Activated CD4-positive, alpha-beta memory T cell treated with anti-CD3 and anti-CD28 coated beads, Interleukin-2, amount 10 ng/mL, durations not matched to agents 7 days and 5 days (primary cell): Measurements from ENCODE around the gene TNRC6B. TPM values are rescaled to one million over a fixed set of nuclear protein-coding genes. Genes with fewer than 3 reads are reported as not detected.
A peak's percentile ranks its signal among the peaks of the same experiment; 100 is the strongest.

Experiments used
- CTCF ChIA-PET: fragments of 350-600 bp; sonication (Branson Sonifier 250); formaldehyde crosslinking; loops from one replicate; lab custom pipeline; 2021; ENCODE audit warnings: antibody characterized with exemption, inconsistent platforms; lab: Charles Lee
- POLR2A ChIA-PET: fragments of 350-600 bp; sonication (Branson Sonifier 250); formaldehyde crosslinking; loops from one replicate; lab custom pipeline; 2021; ENCODE audit warnings: antibody characterized with exemption; lab: Charles Lee
- DNase-seq: peaks from one replicate; pipeline ENCODE4 v3.0.0-alpha.2; 2020
- H3K27ac Mint-ChIP-seq: one replicate; pipeline ENCODE4 v1.8.0; 2021; ENCODE audit warnings: mild to moderate bottlenecking, mixed read lengths
- H3K27me3 Mint-ChIP-seq: one replicate; pipeline ENCODE4 v1.8.0; 2021; ENCODE audit warnings: mixed read lengths
- H3K36me3 Mint-ChIP-seq: one replicate; pipeline ENCODE4 v1.8.0; 2021; ENCODE audit warnings: low read depth, mixed read lengths
- H3K4me1 Mint-ChIP-seq: one replicate; pipeline ENCODE4 v1.8.0; 2021; ENCODE audit warnings: mixed read lengths
- H3K4me3 Mint-ChIP-seq: one replicate; pipeline ENCODE4 v1.8.0; 2021; ENCODE audit warnings: mild to moderate bottlenecking, mixed read lengths
- H3K9me3 Mint-ChIP-seq: one replicate; pipeline ENCODE4 v1.8.0; 2021; ENCODE audit warnings: mixed read lengths
- total RNA-seq, 2 experiments: library from RNA; stranded (reverse); gene quantifications; one replicate each; pipeline ENCODE4 v1.2.3, GENCODE V29; 2021

The TNRC6B gene
- total RNA-seq, 2 experiments from 2014 or later = 51.0 to 55.0 TPM

DNA sequence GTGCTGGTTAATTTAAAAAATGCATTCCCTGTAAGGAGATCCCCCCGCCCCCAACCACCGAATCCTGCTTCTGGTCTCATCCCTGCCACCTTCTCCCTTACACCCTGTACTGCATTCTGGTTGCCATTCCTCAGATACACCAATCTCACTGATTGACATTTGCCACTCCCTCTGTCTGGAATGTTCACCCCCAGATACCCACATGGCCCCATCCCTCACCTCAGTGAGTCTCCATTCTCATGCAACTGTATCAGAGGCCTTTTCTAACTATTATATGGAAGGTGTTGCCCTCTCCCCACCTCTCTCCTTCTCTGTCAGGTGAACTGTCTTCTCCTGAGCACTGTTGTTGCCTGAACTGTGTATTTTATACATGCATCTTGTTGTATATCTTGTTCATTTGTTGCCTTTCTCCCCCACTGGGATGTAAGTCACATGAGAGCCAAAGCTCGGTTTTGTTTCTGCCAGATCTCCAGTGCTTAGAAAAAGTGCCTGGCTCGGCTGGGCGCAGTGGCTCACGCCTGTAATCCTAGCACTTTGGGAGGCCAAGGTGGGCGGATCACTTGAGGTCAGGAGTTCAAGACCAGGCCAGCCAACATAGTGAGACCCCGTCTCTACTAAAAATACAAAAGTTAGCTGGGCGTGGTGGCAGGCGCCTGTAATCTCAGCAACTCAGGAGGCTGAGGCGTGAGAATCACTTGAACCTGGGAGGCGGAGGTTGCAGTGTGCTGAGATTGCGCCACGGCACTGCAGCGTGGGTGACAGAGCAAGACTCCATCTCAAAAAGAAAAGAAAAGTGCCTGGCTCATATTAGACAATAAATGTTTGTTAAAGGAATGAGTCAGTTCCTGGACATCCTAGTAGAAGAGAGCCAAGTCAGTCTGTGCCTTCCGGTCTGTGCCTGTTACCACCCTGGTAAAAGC is 61.0 kb downstream of the TNRC6B start:
- H3K27me3 Mint-ChIP-seq = no peaks in the 10 kb centered on the region
- peak overlapping the region; percentile 29 for H3K27ac Mint-ChIP-seq
- no peaks in the 10 kb centered on the region for H3K9me3 Mint-ChIP-seq
- H3K4me3 Mint-ChIP-seq = peak overlapping the region; percentile 7
- H3K36me3 Mint-ChIP-seq = peaks cover 18% of the 10 kb centered on the region
- DNase-seq = peak; percentile 42
- POLR2A ChIA-PET = interaction anchor here (1.7 to 3.2 kb wide), 2 partner anchors 19 to 60 kb away, joined by 4 to 21 read pairs; partner anchors contain the start of gene TNRC6B
- CTCF ChIA-PET = interaction anchor here (0.6 to 1.0 kb wide), 2 partner anchors 112 to 205 kb away, joined by 3 read pairs; no protein-coding TSS in a partner anchor
- H3K4me1 Mint-ChIP-seq = peaks cover 65% of the 10 kb centered on the region

DNA sequence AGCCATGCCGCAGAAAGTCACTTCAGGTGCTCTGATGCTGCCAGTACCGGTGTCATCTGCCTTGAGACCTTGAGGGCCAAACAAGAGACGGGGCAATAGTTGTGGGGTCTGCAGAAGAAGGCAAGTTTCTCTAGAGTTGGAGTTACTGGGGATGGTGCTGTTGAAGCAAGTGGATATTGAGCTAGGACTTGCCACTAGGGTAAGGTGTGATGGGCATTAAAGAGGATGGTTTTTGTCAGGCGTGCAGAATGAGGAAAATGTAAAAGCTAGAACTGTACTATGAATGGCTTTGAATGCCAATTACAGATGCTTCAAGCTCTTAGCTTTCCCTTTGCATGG is 61.6 kb downstream of the TNRC6B start:
- H3K9me3 Mint-ChIP-seq = no peaks in the 10 kb centered on the region
- peaks cover 21% of the 10 kb centered on the region for H3K36me3 Mint-ChIP-seq
- POLR2A ChIA-PET = interaction anchor here (1.7 to 3.2 kb wide), 2 partner anchors 19 to 61 kb away, joined by 4 to 21 read pairs; partner anchors contain the start of gene TNRC6B
- DNase-seq = no peak
- CTCF ChIA-PET = interaction anchor here (0.6 to 1.1 kb wide), 2 partner anchors 62 to 204 kb away, joined by 3 read pairs; partner anchors contain the start of gene TNRC6B
- peaks cover 71% of the 10 kb centered on the region for H3K4me1 Mint-ChIP-seq
- no peak overlapping the region for H3K4me3 Mint-ChIP-seq
- H3K27ac Mint-ChIP-seq = peak overlapping the region; percentile 29
- H3K27me3 Mint-ChIP-seq = no peaks in the 10 kb centered on the region

DNA sequence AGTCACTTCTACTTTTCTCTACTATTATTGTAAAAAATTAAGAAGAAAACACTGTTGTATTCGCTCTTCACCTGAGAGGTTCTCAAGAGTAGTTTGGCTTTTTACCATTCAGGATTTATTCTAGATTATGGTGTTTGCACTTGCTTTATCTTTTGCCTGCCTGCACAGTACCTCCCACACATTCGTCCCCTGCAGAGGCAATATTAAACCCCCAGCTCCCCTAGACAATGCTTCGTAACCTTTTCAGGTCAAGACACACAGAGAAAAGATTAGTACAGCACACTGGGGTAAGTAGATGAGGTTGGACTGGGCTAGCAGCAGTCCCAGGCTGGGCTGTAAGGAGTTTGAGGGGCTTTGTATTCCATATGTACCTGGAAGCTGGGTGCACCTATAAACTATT is 62.4 kb downstream of the TNRC6B start:
- peaks cover 25% of the 10 kb centered on the region for H3K36me3 Mint-ChIP-seq
- no peaks in the 10 kb centered on the region for H3K27me3 Mint-ChIP-seq
- POLR2A ChIA-PET = interaction anchor here (1.5 to 3.2 kb wide), 4 partner anchors 9 to 196 kb away, joined by 5 to 21 read pairs (median 10); partner anchors contain the start of gene TNRC6B
- H3K9me3 Mint-ChIP-seq = no peaks in the 10 kb centered on the region
- CTCF ChIA-PET = interaction anchor here (1.1 kb wide), 1 partner anchor 63 kb away, joined by 3 read pairs; the partner anchor contains the start of gene TNRC6B
- H3K4me1 Mint-ChIP-seq = peaks cover 77% of the 10 kb centered on the region
- no peak overlapping the region for H3K4me3 Mint-ChIP-seq
- peak overlapping the region; percentile 68 for H3K27ac Mint-ChIP-seq
- no peak for DNase-seq

DNA sequence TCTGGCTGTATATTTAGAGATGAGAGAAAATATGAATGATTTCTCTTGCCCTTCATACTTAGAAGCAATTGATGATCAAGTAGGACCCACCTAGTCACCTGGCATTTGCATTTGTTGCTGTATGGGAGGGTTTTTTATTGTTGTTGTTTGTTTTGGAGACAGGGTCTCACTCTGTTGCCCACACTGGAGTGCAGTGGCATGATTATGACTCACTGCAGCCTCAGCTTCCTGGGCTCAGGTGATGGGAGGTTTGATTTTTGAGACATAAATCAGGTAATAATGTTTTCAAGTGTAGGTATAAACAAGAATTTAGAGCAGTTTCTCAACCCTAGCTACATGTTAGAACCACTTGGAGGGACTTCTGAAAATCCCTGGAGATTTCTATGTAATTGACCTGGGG is 63.0 kb downstream of the TNRC6B start:
- Mint-ChIP-seq H3K4me1 (peaks cover 79% of the 10 kb centered on the region), H3K4me3 (no peak overlapping the region), H3K27ac (peak overlapping the region; percentile 68), H3K27me3 (no peaks in the 10 kb centered on the region), H3K36me3 (peaks cover 28% of the 10 kb centered on the region), H3K9me3 (no peaks in the 10 kb centered on the region)
- no peak for DNase-seq
- ChIA-PET POLR2A (interaction anchor here (1.2 to 3.2 kb wide), 8 partner anchors 9 to 198 kb away, joined by 3 to 21 read pairs (median 5); partner anchors contain the start of gene TNRC6B), CTCF (interaction anchor here (1.2 to 1.9 kb wide), 3 partner anchors 8 to 107 kb away, joined by 3 to 8 read pairs (median 4); partner anchors contain the start of gene ADSL)

DNA sequence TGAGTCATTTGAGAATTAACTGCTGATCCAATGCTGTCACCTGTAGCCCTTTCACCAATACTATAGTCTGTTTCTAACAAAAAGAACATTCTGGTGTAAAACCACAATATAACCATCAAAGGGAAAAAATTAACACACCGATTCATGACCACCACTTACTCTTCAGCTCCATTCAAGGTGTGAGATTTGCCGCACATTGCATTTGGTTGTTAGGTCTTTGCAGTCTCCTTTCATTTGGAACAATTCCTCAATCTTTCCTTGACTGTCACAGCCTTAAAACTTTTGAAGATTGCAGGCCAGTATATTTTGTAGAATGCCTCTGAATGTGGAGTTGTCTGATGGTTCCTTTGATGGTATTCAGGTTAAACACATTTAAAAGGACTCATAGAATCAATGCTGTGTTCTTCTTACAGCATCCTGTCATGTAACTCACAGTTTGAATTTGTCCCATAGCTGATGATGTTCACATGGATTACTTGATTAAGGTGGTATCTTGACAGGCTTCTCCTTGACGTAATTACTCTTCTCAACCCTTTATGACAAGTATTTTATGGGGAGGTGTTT is 63.6 kb downstream of the TNRC6B start:
- ChIA-PET POLR2A (interaction anchor here (1.1 to 3.2 kb wide), 11 partner anchors 8 to 198 kb away, joined by 3 to 21 read pairs (median 5); partner anchors contain the start of genes ADSL and TNRC6B), CTCF (interaction anchor here (1.2 to 1.9 kb wide), 3 partner anchors 9 to 106 kb away, joined by 3 to 8 read pairs (median 4); partner anchors contain the start of gene ADSL)
- Mint-ChIP-seq H3K9me3 (no peaks in the 10 kb centered on the region), H3K27me3 (no peaks in the 10 kb centered on the region), H3K36me3 (peaks cover 28% of the 10 kb centered on the region), H3K4me3 (peak overlapping the region; percentile 24), H3K27ac (peak overlapping the region; percentile 68), H3K4me1 (peaks cover 78% of the 10 kb centered on the region)
- no peak for DNase-seq

DNA sequence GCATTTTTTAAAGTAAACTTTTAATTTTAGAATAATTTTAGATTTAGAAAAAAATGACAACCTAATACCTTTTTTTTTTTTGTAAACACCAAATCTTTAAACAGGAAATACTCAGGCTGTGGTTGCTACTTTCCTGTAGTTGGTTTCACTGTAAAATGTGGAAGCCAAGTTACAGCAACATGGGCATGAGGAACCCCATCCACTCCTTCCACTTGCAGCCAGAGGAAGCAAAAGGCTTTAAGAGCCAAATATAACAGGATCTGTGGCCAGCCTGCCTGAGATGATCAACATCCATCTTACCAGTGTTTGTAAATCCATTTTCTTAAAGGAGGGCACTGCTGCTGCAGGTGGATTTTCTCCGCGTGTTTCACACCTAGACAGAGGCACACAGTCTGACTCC is 66.2 kb downstream of the TNRC6B start:
- Mint-ChIP-seq H3K4me1 (peaks cover 75% of the 10 kb centered on the region), H3K4me3 (peak overlapping the region; percentile 34), H3K27ac (peak overlapping the region; percentile 40), H3K36me3 (peaks cover 32% of the 10 kb centered on the region), H3K27me3 (no peaks in the 10 kb centered on the region), H3K9me3 (no peaks in the 10 kb centered on the region)
- POLR2A ChIA-PET = interaction anchor here (1.0 to 2.3 kb wide), 8 partner anchors 14 to 200 kb away, joined by 3 to 7 read pairs (median 4); partner anchors contain the start of gene TNRC6B
- CTCF ChIA-PET = interaction anchor here (1.0 to 1.7 kb wide), 2 partner anchors 14 to 104 kb away, joined by 4 to 7 read pairs; no protein-coding TSS in a partner anchor
- DNase-seq = peak; percentile 35

DNA sequence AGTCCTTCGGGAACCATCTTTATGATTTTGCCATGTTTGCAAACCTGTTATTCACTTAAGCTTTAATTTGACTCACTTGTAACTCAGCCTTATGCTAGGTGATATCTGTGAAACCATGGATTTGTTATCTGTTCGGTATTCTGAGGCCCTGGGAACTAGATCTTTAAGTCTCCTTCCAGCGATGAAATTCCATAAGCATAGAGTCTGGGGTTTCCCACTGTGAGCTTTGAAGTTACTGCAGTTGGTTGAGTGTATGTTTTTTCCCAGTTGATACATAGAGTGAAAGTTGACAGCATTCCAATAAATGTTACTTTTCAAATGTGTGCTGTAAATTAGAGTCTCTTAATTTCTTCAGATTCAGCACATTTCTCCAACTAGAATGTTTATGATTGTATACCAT is 66.9 kb downstream of the TNRC6B start:
- no peak overlapping the region for H3K27ac Mint-ChIP-seq
- H3K4me1 Mint-ChIP-seq = peaks cover 75% of the 10 kb centered on the region
- ChIA-PET POLR2A (interaction anchor here (1.9 to 2.3 kb wide), 2 partner anchors 13 to 29 kb away, joined by 4 to 7 read pairs; no protein-coding TSS in a partner anchor), CTCF (interaction anchor here (0.7 kb wide), 1 partner anchor 190 kb away, joined by 3 read pairs; no protein-coding TSS in a partner anchor)
- DNase-seq = no peak
- no peaks in the 10 kb centered on the region for H3K27me3 Mint-ChIP-seq
- H3K4me3 Mint-ChIP-seq = no peak overlapping the region
- H3K36me3 Mint-ChIP-seq = peaks cover 34% of the 10 kb centered on the region
- no peaks in the 10 kb centered on the region for H3K9me3 Mint-ChIP-seq

DNA sequence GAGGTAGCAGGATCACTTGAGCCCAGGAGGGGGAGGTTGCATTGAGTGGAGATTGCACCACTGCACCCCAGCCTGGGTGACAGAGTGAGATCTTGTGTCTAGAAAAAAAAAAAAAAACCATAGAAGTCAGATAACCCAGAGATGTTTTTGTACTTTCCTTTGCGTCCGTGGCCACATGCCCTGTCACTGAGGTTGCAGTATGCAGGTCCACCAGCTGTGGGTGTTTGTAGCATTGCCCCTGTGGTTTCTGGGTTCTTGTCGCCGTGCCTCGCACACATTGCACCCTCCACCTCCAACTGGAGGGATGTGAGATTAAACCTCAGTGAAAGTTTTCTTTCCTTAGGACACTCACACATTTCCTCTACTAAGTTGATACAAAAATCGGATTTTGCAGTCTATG is 70.3 kb downstream of the TNRC6B start:
- Mint-ChIP-seq H3K36me3 (peaks cover 43% of the 10 kb centered on the region), H3K4me3 (no peak overlapping the region), H3K27ac (peak overlapping the region; percentile 48), H3K4me1 (peaks cover 64% of the 10 kb centered on the region), H3K9me3 (no peaks in the 10 kb centered on the region), H3K27me3 (no peaks in the 10 kb centered on the region)
- ChIA-PET POLR2A (interaction anchor here (1.0 to 2.3 kb wide), 3 partner anchors 70 to 204 kb away, joined by 4 to 11 read pairs (median 5); partner anchors contain the start of genes ADSL and TNRC6B), CTCF (interaction anchor here (0.5 kb wide), 1 partner anchor 40 kb away, joined by 3 read pairs; no protein-coding TSS in a partner anchor)
- DNase-seq = peak; percentile 74

DNA sequence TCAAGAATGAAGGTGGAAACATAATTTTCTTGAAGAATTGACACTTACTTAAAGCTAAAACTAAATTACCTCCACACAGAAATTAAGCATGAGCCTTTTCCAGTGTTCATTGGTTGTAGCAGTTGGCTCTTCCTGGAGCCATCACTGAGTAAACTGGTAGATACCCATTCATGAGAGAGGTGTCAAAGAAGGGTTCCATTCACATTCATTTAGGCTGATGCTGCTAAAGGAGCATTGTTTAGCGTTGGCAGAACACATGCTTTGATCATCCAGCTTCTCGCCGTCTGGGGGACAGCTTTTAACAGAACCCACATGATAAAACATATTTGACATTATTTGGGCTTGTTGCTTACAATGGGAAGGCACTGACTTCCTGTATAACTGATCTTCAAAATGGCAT is 71.6 kb downstream of the TNRC6B start:
- no peak for DNase-seq
- peaks cover 48% of the 10 kb centered on the region for H3K36me3 Mint-ChIP-seq
- no peaks in the 10 kb centered on the region for H3K9me3 Mint-ChIP-seq
- H3K27ac Mint-ChIP-seq = no peak overlapping the region
- ChIA-PET POLR2A (interaction anchor here (0.5 to 2.3 kb wide), 6 partner anchors 8 to 205 kb away, joined by 3 to 11 read pairs (median 5); partner anchors contain the start of gene ADSL), CTCF (no interaction called here)
- peaks cover 54% of the 10 kb centered on the region for H3K4me1 Mint-ChIP-seq
- H3K4me3 Mint-ChIP-seq = no peak overlapping the region
- no peaks in the 10 kb centered on the region for H3K27me3 Mint-ChIP-seq

DNA sequence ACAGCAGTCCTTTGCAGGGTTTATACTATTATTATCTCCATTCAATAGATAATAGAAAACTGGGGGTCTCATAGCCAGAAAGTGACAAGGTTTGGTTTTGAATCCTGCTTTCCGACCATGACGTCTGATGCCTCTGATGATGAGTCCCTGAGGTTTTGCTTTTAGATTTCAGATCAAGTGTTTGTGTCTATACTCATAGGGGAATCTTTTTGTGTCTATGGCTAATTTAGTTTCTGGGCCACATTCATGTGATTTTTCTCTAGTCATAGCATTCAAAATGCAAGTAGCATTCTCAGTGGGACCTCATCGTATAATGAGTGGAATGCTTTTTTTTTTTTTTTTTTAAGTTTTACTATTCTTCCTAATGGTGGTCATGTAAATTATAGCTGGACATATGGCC is 72.9 kb downstream of the TNRC6B start:
- Mint-ChIP-seq H3K27me3 (no peaks in the 10 kb centered on the region), H3K27ac (no peak overlapping the region), H3K9me3 (no peaks in the 10 kb centered on the region), H3K4me1 (peaks cover 46% of the 10 kb centered on the region), H3K36me3 (peaks cover 46% of the 10 kb centered on the region), H3K4me3 (no peak overlapping the region)
- DNase-seq = no peak
- ChIA-PET POLR2A (no interaction called here), CTCF (interaction anchor here (1.5 kb wide), 1 partner anchor 35 kb away, joined by 5 read pairs; no protein-coding TSS in a partner anchor)

DNA sequence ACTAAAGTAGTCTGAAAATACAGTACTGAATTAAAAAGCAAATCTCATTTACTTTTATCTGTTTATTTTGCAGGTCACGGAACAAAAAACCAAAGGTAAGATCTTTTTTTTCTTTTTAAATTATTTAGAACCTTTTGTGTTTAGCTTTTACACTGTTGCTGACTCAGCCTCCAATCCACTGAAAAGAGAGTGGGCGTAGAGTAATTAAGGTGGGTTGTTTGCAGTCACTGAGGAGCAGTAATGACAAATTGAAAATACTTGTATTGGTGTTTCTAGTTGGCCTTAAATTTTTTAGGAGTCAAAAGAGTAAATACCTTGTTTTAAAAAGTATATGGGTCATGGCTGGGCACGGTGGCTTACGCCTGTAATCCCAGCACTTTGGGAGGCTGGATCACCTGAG is 73.4 kb downstream of the TNRC6B start:
- H3K4me3 Mint-ChIP-seq = no peak overlapping the region
- no peaks in the 10 kb centered on the region for H3K9me3 Mint-ChIP-seq
- H3K27ac Mint-ChIP-seq = no peak overlapping the region
- ChIA-PET CTCF (interaction anchor here (0.6 to 1.5 kb wide), 2 partner anchors 36 to 146 kb away, joined by 5 read pairs; no protein-coding TSS in a partner anchor), POLR2A (interaction anchor here (0.8 to 1.7 kb wide), 2 partner anchors 26 to 96 kb away, joined by 3 to 6 read pairs; partner anchors contain the start of gene ADSL)
- no peak for DNase-seq
- H3K27me3 Mint-ChIP-seq = no peaks in the 10 kb centered on the region
- H3K36me3 Mint-ChIP-seq = peaks cover 41% of the 10 kb centered on the region
- peaks cover 47% of the 10 kb centered on the region for H3K4me1 Mint-ChIP-seq

DNA sequence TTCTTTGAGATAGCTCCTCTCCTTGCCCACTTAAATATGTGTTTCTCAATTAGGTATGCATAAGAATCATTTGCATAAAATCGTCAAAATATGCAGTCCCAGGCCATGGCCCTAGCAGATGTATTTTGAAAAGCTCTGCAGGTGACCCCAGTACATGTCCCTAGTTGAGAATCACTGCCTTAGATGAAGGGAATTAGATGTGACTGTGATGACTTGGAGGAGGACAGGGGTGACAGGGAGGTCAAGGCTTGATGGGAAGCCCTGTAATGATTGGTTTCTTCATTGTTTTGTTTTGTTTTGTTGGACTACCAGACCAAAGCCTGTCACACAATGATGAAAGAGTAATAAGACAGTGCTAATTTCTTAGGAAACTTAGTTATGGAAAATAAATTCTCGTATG is 74.4 kb downstream of the TNRC6B start:
- no peaks in the 10 kb centered on the region for H3K9me3 Mint-ChIP-seq
- H3K4me1 Mint-ChIP-seq = peaks cover 47% of the 10 kb centered on the region
- H3K27me3 Mint-ChIP-seq = no peaks in the 10 kb centered on the region
- H3K4me3 Mint-ChIP-seq = no peak overlapping the region
- H3K36me3 Mint-ChIP-seq = peaks cover 39% of the 10 kb centered on the region
- POLR2A ChIA-PET = interaction anchor here (0.5 to 1.7 kb wide), 3 partner anchors 25 to 197 kb away, joined by 3 to 6 read pairs (median 3); partner anchors contain the start of gene ADSL
- H3K27ac Mint-ChIP-seq = no peak overlapping the region
- CTCF ChIA-PET = interaction anchor here (0.7 to 1.5 kb wide), 3 partner anchors 37 to 89 kb away, joined by 3 to 5 read pairs (median 3); no protein-coding TSS in a partner anchor
- DNase-seq = no peak
